SHP77 (cell line): ENCODE data around the gene HNRNPA3.
A peak's percentile ranks its signal among the peaks of the same experiment; 100 is the strongest.
"Not testable (repeated sequence)": the region's sequence is repeated elsewhere in the genome, so short reads cannot be mapped to it uniquely, and the experiment has no call there.

Source experiments
- DNase-seq, 2 experiments: peaks; one replicate each; lab custom pipeline; 2025; lab: John Stamatoyannopoulos, UW

HNRNPA3 gene

DNA sequence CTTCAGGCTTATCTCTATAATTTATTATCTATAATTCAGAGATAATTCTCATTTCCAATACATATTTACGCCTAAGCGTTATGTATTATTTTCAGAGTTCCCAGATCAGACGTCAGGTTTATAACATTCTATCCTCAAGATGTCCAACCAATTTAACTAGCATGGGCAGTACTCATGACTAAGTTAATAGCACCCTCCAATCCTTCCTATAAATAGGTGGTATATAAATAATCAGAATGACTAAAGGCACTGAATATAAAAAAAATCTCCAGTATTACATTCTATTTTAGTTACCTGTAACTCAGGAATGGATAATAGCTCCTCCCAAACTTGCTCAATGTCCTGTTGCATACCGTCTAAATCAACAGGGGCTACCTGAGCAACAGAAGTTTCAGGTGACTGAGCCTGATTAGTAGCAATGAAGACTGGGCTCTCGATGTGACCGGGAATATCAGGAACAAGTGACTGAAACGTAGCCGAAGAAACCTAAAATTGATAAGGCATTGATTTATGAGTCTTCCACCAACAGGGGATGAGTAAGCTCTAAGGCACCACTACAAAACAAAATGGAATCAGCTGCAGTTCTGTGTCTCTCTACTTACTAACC, 19.6 kb downstream of the HNRNPA3 start:
- no peak for DNase-seq

DNA sequence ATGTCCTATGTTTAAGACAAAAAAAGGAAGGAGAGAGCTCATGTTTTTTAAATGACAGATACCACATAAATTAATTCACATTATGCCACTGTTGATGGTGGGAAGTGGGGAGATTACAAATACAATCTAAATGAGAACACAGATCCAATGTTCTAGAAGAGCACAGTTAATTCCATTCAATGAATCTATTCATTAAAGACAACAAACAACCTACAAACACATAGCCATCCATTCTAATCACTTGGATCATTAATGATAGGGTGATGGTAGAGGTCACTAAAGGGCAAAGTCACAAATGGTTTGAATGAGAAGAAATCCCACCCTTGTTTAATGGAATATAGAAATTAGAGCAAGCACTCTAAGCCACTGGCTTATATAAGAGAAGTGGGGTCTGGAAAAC, 21.7 kb downstream of the HNRNPA3 start:
- DNase-seq: no peak

DNA sequence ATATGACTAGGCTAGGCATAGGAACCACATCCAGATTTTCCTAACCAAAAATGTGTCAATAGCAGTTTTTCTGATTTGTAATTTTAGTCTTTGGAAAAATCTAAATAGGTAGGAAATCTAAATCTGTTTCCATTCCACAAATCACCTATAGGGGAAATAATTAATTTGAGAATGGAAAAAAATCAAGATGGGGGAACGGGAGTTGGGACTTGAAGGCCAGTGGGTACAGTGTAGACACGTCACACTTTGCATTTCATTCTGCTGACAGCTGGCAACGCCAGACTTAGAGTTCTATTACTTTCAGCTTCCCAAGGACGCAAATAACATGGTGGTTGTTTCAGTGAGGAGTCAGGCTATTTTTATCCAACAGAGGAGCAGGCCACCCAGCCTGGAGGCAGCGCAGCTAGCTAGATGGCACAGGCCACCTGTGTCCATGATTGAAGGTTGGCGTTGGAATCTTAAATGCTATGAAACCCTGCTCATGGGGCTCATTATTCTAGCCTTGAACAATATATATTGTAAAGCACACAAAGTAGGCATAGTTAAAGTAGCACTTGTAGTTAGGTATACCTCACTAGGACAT, 23.4 kb downstream of the HNRNPA3 start:
- DNase-seq: no peak

DNA sequence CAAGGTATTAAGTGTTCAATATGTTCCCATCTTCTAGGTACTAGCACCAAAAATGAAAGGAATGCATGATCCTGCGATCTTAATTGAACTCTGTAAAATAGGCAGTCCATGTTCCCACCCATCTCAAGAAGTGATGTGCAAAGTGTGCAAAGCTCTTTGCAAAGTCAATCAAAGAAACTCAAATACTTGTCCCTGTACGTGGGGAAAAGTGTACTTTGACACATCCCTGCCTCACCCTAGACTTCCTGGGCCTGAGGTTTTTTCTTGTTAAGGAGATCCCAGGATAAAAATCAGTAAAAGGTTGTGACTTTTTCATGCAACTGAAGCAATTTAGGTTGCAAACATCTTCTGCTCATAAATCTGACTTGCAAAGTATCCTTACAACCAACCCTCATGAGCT, 25.3 kb downstream of the HNRNPA3 start:
- no peak for DNase-seq

DNA sequence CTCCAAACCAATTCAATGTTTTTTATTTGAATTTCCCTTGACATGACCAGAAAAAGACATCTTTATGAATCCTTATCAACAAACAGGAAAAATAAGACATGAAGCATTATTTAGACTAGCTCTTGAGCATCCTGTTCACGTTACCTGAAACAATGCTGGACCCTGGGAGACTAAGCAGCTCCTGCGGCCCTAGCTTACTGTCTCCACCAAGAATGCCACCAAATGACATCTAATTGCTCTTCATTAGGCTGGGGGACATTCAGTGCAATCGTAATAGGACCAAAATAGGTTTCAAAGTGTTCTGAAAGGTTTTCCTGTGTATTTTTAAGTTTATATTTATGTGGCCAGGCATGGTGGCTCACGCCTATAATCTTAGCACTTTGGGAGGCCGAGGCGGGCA, 26.5 kb downstream of the HNRNPA3 start:
- no peak for DNase-seq

DNA sequence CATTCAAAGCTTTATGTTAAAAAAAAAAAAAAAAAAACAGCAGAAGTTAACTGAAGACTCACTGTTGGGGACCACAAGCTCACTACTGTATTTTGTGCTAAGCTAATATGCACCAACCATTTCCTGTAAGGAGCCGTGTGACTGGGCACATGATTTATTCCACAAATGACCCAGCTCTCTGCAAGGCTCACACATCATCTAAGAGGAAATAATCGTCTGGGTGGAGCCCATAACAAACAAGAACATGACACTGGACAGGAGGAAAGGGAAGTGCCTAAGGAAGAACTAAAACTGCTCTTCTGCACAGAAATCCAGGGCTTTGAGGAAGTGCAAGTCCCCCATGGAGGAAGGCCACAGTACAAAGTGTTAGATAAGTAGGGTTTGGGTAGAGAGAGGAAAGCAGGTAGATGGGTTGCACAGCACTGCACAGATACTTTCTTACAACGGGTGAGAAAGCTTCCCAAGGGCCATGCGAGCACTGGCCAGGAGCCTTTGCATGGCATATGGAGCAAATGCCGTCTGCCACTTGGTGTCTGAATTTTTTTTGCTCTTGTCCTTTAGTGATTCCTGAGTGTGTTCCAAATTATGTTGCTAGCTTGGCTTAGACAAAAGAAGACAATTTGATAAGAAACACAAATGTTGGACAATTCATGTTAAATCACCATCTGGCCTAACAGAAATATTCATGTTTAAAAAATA, 27.5 kb downstream of the HNRNPA3 start:
- DNase-seq: no peak

DNA sequence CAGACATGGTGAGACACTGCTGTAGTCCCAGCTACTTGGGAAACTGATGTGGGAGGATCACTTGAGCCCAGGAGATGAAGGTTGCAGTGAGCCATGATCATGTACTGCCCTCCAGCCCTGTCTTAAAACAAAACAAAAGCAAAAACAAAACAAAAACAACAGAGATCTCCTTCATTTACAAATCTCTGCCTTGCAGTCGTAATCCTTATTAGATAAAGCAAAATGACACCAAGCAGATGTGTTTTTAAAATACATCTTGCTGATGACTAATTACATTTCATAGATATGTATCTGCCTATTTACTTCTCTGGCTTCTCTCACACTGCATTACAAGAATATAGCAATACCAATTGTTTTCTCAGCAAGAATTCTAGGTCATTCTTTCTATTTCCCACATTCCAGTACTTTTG, 29.1 kb downstream of the HNRNPA3 start:
- DNase-seq: no peak

DNA sequence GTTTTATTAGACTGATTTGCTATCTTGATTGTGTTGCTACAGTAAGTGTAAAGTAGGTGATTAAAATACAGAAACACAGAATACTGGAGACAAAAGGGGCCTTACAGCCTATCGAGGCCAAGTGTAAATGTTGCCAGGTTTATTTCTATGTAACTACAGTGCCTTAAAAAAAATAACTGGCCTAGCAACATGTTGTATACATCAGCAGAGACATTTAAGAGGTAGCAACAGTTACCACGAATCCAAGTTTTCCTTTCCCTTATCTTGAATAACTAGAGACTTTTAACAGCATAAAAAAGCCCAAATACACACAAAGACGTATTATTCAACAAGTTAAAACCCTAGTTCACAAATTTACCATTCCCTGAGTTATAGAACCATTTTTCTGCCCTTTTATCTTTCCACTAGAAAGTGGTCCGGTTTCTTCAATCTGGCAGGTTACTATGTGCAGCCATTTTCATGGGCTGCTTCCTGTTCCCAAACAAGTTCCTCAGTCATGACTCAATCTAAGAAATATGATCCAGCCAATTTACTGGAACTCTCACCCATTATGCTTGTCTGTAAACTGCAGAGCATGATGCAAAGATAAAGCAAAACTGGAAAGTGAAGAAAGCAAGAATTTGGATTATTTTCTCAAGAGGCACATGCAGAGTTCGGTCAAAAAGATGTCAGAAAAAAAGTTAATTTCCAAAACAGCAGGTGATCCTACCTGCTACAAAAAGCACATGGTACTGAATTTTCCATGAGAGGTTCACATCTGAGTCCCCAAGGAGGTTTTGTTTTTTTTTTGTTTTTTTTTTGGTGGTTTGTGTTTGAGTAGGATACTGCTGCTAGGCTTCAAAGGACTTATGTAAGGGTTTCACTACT, 29.8 kb downstream of the HNRNPA3 start:
- peak in 1 of 2 experiments; percentile 16 for DNase-seq

DNA sequence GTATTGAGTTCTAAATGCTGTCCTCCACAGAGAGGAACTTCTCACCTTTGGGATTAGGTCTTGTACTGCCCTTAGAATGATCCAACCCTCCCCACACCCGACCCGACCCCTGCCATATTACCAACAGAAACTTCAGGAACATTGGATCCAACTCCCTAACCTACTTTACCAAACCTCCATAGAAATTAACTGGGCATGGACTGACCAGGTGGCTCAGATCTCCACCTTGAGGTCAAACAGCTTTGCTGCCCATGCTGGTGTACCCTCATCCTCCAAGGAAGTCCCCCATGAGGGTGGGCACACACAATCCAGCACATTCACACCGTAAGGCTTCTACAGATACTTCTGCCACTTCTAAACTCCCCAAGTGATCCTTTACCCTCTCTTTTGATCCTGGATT, 30.5 kb downstream of the HNRNPA3 start:
- no peak for DNase-seq

DNA sequence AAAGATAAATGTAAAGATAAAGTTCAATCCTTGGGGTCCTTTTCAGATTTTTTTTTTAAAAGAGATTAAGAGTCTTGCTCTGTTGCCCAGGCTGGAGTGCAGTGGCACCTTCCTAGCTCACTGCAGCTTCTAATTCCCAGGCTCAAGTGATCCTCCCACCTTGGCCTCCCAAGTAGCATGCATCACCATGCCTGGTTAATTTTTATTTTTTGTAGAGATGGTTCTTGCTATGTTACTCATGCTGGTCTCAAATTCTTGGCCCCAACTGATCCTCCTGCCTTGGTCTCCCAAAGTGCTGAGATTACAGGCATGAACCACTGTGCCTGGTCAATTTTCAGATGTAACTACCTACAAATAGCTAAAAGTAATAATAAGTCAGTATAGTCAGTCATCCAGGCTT, 30.9 kb downstream of the HNRNPA3 start:
- no peak for DNase-seq

DNA sequence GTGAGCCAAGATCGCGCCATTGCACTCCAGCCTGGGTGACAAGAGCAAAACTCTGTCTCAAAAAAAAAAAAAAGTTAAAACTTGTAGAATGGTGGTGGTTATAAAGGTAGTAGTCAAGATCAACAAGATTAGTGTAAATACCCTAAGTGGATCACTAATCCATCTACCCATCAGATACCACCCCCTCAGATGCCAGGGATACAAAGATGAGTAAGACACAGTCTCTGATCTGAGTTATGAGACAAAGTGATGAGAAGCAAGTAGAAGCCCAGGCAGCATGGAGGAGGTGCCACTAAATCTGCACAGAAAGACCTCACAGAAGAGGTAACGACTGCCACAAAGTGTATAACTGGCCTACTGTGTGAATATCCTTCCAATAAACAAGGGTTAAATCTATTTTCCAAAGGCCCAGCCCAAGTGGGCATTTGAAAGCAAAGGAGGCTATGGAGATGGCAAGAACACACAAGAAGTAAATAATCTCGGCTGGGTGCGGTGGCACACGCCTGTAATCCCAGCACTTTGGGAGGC, 31.7 kb downstream of the HNRNPA3 start:
- DNase-seq: no peak

DNA sequence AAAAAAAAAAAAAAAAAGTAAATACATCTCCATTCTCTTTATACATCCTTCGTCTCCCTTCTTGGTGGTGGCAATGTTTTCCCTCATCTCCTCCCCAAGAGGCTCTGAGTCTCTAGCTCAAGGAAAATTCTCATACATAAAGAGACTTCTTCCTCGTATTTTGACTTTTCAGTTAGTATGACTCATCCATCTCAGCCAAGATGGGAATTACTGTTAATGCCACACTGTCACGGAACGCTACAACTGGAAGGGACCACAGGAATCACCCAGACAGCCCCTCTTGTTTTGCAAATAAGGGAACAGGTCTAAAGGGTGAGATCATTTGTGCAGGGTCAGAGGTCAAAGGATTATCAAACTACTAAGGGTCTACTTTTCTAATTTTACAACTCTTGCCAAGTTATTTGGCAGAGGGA, 32.4 kb downstream of the HNRNPA3 start:
- DNase-seq: no peak

DNA sequence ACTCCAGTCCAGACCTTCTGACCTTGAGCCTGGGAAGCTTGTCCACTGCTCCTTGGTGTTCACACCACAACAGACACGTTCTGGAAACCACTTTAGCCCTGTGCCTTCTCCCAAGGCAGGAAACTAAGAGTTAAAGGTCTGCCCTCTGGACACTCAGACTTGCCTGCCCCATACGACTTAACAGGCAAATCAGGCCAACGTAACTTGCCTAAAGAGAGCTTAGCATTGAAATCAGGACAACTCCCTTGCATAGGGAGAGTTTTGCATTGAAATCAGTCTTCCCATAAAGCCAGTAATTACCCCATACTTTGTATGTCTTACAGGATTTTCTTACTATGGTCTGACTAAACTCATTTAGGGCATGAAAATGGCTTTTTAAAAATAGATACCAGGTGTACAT, 33.4 kb downstream of the HNRNPA3 start:
- no peak for DNase-seq

DNA sequence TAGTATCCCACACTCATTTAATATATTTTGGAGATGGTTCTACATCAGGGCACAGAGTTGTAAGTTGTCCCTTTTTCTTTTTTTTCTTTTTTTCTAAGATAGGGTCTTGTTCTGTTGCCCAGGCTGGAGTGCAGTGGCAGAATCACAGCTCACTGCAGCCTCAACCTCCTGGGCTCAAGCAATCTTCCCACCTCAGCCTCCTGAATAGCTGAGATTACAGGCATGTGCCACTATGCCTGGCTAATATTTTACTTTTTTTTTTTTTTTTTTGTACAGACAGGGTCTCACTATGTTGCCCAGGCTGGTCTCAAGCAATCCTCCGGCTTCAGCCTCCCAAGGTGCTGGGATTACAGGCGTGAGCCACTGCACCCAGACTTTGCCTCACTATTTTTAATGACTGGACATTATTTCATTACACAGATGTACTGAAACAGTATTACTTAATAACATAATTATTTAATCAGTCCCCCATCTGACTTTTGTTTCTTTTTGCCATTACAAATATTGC, 34.0 kb downstream of the HNRNPA3 start:
- DNase-seq: not testable (repeated sequence)

DNA sequence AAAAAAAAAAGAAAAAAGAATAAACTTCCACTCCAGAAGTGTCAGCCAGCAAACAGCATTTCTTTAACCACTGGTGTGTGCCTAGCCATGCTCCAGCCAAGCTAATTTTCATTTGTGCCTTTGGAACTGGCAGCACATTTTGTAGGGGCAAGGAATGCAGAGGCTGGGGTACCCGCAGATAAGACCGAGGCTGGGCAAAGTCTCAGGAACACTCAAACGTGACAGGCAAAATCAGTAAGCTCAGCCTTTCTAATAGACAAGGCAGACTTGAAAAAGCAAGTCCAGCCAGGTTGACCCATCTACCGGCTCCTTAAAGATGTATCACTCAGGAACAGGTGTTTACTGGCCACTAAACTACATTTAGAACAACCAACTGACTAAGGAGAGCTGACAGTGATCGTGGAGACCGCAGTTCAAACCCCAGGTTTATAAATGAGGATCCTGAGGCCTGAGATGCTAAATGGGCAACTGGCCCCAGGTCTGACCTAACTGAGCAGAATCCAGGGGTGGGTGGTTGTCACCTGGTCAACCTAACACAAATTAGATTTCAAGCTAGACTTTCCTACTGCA, 35.2 kb downstream of the HNRNPA3 start:
- no peak for DNase-seq

DNA sequence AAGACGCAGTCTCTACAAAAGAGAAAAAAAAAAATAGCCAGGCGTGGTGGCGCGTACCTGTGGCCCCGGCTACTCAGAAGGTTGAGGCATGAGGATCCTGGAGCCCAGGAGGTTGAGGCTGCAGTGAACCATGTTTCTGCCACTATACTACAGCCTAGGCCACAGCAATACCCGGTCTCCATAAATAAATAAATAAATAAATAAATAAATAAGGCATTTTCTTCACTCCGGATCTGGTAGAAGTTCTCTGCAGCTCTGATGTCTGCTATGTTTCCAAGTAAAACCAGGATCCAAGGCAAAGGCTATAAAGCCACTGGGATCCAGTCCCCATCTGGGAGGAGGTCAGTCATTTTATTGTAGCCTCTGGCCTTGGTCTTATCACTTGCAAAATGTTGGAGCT, 36.4 kb downstream of the HNRNPA3 start:
- no peak for DNase-seq

DNA sequence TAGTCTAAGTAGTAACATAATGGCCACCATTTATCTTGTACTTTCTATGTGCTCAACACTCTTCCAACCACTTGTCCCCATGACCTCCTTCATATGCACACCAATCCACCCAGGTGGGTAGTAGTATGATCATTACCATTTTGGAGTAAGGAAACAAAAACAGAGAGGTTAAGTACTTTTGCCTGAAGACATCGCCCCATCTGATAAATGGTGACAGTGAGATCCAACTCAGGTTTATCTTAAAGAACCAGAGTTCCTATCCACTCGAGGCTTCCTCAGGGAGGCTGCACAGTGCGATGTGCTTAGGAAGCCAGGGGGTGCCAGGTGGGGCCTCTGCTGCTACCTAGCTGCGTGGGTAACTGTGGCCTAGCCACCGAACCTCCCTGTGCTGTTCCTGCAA, 37.9 kb downstream of the HNRNPA3 start:
- no peak for DNase-seq

DNA sequence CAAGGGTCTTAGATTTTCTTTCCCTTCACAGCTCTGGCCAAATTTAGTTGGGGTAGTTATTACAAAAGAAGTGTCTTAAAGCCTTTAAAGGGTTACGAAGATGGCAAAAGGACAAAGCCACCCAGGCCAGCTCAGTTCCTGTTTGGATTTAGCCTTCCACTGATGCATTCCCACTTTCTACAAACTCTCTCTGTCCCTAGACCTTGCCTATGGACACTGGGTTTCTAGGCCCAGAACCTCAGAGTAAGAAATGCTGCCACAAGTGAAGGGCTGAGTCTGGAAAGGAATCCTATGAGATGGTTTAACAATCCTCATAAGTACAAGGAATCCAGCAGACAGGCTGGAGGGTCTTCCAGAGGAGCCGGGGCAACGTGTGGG, 38.6 kb downstream of the HNRNPA3 start:
- no peak for DNase-seq

DNA sequence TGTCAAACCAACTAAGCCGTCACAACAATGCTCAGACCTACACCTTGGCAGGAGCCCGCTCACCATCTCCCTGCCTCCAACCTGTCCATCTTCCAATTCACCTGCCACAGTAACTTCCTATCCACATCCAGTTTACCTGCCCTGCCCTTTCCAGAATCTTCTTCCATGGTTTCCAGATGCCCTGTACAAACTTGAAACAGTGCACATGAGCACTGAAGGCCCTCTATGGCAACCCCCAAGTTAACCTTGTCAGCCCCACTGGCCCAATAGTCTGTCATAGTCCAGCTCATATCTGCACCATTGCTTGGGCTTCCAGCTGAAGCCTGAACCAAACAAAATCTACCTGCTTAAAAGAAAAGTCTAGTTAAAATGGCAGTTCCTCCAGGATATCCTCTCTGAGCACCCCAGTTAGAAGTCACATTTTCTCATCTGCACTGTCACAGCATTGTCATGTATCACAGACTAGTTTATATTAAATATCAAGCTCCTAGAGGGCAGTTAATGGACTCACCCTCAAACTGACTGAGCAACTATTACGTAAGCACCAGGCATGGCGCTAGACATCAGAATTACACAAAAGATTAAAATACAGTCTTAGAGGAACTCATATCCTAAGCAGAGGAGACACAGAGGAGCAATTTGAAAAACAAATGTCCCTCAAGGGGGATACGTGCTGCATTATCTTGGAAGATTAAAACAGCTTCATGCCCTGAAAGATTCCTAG, 40.4 kb downstream of the HNRNPA3 start:
- DNase-seq: no peak

DNA sequence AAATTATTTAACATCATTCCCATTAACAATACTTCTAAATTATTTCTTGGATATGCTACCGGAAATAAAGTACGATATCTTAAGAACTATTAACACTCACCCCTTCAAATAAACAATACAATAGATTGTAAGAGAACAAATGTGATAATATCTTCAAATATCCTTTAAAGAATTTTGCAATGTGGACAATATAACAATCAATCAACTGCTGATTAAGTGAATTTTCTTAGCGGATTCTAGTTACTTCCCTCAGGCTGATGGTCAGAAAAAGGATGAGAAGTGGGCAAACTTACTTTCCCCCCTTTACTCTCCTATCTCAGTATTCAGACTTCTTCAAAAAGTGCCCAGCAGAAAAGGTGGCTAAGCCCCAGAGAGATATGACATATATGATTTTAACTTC, 41.1 kb downstream of the HNRNPA3 start:
- DNase-seq: no peak
